Midbrain (tissue), 1 donor: ENCODE measurements around the gene PCDHGA6.
"Not testable (repeated sequence)": the region's sequence is repeated elsewhere in the genome, so short reads cannot be mapped to it uniquely, and the experiment has no call there.

ENCODE experiments used
- DNase-seq: peaks from one replicate; lab custom pipeline; 2025; lab: John Stamatoyannopoulos, UW

The PCDHGA6 gene

GRCh38 chr5:141373673-141374317 is at the start of gene PCDHGA6:
TSS of gene PCDHGA6 (plus strand) at chr5:141373891. CDS start at chr5:141374084, 193 bp downstream.
- no peak for DNase-seq

GRCh38 chr5:141326088-141326854 is 47.4 kb upstream of the PCDHGA6 start:
- peak; percentile 64 for DNase-seq

- DNase-seq, result no peak
Measured at GRCh38 chr5:141328231-141328630, 45.5 kb upstream of the PCDHGA6 start.

- DNase-seq, result no peak
Measured at GRCh38 chr5:141330299-141331080, 43.2 kb upstream of the PCDHGA6 start, which contains the start of gene PCDHGA1. TSS of gene PCDHGA1 (plus strand) at chr5:141330514.

GRCh38 chr5:141332571-141332970 is 41.1 kb upstream of the PCDHGA6 start:
- DNase-seq, result not testable (repeated sequence)

- no peak for DNase-seq
Measured at GRCh38 chr5:141338538-141339306, 35.0 kb upstream of the PCDHGA6 start, which contains the start of gene PCDHGA2. TSS of gene PCDHGA2 (plus strand) at chr5:141338760.

- DNase-seq, result not testable (repeated sequence)
Measured at GRCh38 chr5:141340781-141341354, 32.8 kb upstream of the PCDHGA6 start.

GRCh38 chr5:141342773-141343172 is 30.9 kb upstream of the PCDHGA6 start:
- DNase-seq, result no peak

- DNase-seq, result no peak
Measured at GRCh38 chr5:141343242-141343952, 30.3 kb upstream of the PCDHGA6 start, which contains the start of gene PCDHGA3. TSS of gene PCDHGA3 (plus strand) at chr5:141343829. CDS start at chr5:141344034, 205 bp downstream.

- DNase-seq, result no peak
Measured at GRCh38 chr5:141343953-141344463, 29.7 kb upstream of the PCDHGA6 start.

GRCh38 chr5:141345327-141345726 is 28.4 kb upstream of the PCDHGA6 start:
- no peak for DNase-seq

- DNase-seq, result not testable (repeated sequence)
Measured at GRCh38 chr5:141346017-141346416, 27.7 kb upstream of the PCDHGA6 start.

- peak; percentile 9 for DNase-seq
Measured at GRCh38 chr5:141349917-141350619, 23.6 kb upstream of the PCDHGA6 start, which contains the start of gene PCDHGB1. TSS of gene PCDHGB1 (plus strand) at chr5:141350099. CDS start at chr5:141350261, 162 bp downstream.

GRCh38 chr5:141351591-141351990 is 22.1 kb upstream of the PCDHGA6 start:
- DNase-seq, result no peak

GRCh38 chr5:141354900-141355469 is 18.7 kb upstream of the PCDHGA6 start, which contains the start of gene PCDHGA4:
TSS of gene PCDHGA4 (plus strand) at chr5:141355021. CDS start at chr5:141355108, 87 bp downstream.
- DNase-seq, result no peak

GRCh38 chr5:141355641-141356040 is 18.1 kb upstream of the PCDHGA6 start:
- DNase-seq, result no peak

- no peak for DNase-seq
Measured at GRCh38 chr5:141356133-141356532, 17.6 kb upstream of the PCDHGA6 start.

GRCh38 chr5:141356950-141357349 is 16.7 kb upstream of the PCDHGA6 start:
- DNase-seq, result no peak
